GM18526 (cell line): ENCODE data around the gene ASMT.

ENCODE experiments used
- POLR2A ChIP-seq: IDR thresholded peaks from 3 replicates; pipeline ENCODE4 v1.6.1; 2011; ENCODE audit not compliant: insufficient read length; ENCODE audit errors: extremely low read depth

Gene ASMT

GRCh38 chrX:1673337-1673736, 58.5 kb downstream of the ASMT start:
- TF ChIP-seq POLR2A: no peak

- TF ChIP-seq POLR2A: no peak
These were observed 62.0 kb downstream of the ASMT start for GRCh38 chrX:1676866-1677265.

GRCh38 chrX:1679238-1679637, 64.4 kb downstream of the ASMT start:
- no peak for TF ChIP-seq POLR2A

- TF ChIP-seq POLR2A: no peak
These were observed 66.6 kb downstream of the ASMT start for GRCh38 chrX:1681439-1681838.

- no peak for TF ChIP-seq POLR2A
These were observed 71.8 kb downstream of the ASMT start for GRCh38 chrX:1686642-1687041.
